NT2/D1 (cell line): ENCODE results near the gene TXNRD1.
"Not testable (repeated sequence)": the region's sequence is repeated elsewhere in the genome, so short reads cannot be mapped to it uniquely, and the experiment has no call there.

ENCODE experiments used
- DNase-seq: peaks from one replicate; pipeline ENCODE4 v3.0.0-alpha.2; 2011; ENCODE audit warnings: low read depth, low spot score
- H3K27me3 ChIP-seq: 2 replicates; pipeline ENCODE4 v1.6.0; 2011; ENCODE audit warnings: mild to moderate bottlenecking; ENCODE audit not compliant: insufficient read length, insufficient read depth
- H3K36me3 ChIP-seq: 2 replicates; pipeline ENCODE4 v1.6.1; 2011; ENCODE audit warnings: mild to moderate bottlenecking, low read length, mixed read lengths; ENCODE audit not compliant: insufficient read depth, insufficient read length
- H3K4me1 ChIP-seq: 2 replicates; pipeline ENCODE4 v1.5.1; 2011; ENCODE audit not compliant: insufficient read depth, insufficient read length
- H3K4me3 ChIP-seq: 2 replicates; pipeline ENCODE4 v1.5.1; 2011; ENCODE audit warnings: low read depth; ENCODE audit not compliant: insufficient read length
- H3K9ac ChIP-seq: 2 replicates; pipeline ENCODE4 v1.6.0; 2011; ENCODE audit warnings: low read depth; ENCODE audit not compliant: insufficient read length
- H3K9me3 ChIP-seq: 2 replicates; pipeline ENCODE4 v1.5.1; 2011; ENCODE audit warnings: mild to moderate bottlenecking, low read length; ENCODE audit not compliant: insufficient read depth
- SUZ12 ChIP-seq: IDR thresholded peaks from 2 replicates; pipeline ENCODE4 v1.6.1; 2011; ENCODE audit not compliant: insufficient read length, insufficient read depth; ENCODE audit errors: extremely low read depth
- YY1 ChIP-seq: IDR thresholded peaks from 2 replicates; pipeline ENCODE4 v1.6.1; 2011; ENCODE audit not compliant: insufficient read length, insufficient read depth
- ZNF274 ChIP-seq: IDR thresholded peaks from 2 replicates; pipeline ENCODE4 v1.6.1; 2011; ENCODE audit warnings: mild to moderate bottlenecking, low read depth, low read length

The TXNRD1 gene

DNA sequence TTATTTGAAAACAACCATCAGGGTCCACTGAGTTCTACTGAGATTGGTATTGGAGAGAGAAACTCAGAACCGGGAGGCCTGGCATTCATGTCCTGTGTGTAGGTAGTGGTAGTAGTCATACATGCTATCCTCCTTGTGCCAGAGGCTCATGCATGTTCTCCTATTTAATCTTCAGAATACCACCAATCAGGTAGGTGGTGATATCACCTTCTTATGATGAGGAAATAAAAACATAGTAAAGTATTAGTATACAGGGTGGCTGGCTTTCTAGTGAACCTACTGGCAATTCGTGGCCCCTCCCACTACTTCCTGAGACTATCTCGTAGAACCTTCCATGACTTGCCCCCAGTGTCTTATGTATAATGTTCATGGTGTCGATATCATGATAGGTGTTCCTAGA is 47.4 kb downstream of the TXNRD1 start:
- no peak overlapping the region for H3K4me3 ChIP-seq
- DNase-seq: no peak
- H3K9ac ChIP-seq: no peak overlapping the region
- no peaks in the 10 kb centered on the region for H3K36me3 ChIP-seq
- H3K9me3 ChIP-seq: no peaks in the 10 kb centered on the region
- TF ChIP-seq ZNF274 (no peak), YY1 (no peak), SUZ12 (no peak)
- H3K4me1 ChIP-seq: no peaks in the 10 kb centered on the region
- H3K27me3 ChIP-seq: no peaks in the 10 kb centered on the region

GRCh38 chr12:104263580-104264358 is 48.2 kb downstream of the TXNRD1 start:
- Histone ChIP-seq H3K27me3 (no peaks in the 10 kb centered on the region), H3K9ac (no peak overlapping the region), H3K4me1 (no peaks in the 10 kb centered on the region), H3K4me3 (no peak overlapping the region), H3K9me3 (no peaks in the 10 kb centered on the region), H3K36me3 (no peaks in the 10 kb centered on the region)
- TF ChIP-seq YY1 (no peak), SUZ12 (no peak), ZNF274 (no peak)
- DNase-seq: no peak

GRCh38 chr12:104265436-104265835 is 49.9 kb downstream of the TXNRD1 start:
- not testable (repeated sequence) for H3K27me3 ChIP-seq, H3K9ac ChIP-seq, DNase-seq, H3K4me1 ChIP-seq, H3K36me3 ChIP-seq, H3K9me3 ChIP-seq, H3K4me3 ChIP-seq

DNA sequence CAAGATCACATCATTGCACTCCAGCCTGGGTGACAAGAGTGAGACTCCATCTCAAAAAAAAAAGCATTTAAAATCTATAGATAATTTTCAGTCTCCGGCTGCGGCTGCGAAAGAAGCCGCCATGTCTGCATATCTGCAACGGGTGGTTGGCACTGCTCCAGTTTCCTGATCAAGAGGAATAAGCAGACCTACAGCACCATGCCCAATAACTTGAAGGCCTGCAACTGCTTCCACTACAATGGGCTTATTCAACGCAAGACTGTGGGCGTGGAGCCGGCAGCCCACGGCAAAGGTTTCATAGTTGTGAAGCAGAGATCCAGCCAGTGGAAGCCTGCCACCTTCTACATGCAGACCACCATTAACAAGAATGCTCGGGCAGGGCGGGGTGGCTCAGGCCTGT is 57.4 kb downstream of the TXNRD1 start:
- no peak overlapping the region for H3K9ac ChIP-seq
- TF ChIP-seq YY1 (no peak), ZNF274 (no peak), SUZ12 (no peak)
- H3K4me1 ChIP-seq: no peaks in the 10 kb centered on the region
- no peaks in the 10 kb centered on the region for H3K36me3 ChIP-seq
- H3K9me3 ChIP-seq: no peaks in the 10 kb centered on the region
- H3K4me3 ChIP-seq: no peak overlapping the region
- H3K27me3 ChIP-seq: no peaks in the 10 kb centered on the region
- no peak for DNase-seq

DNA sequence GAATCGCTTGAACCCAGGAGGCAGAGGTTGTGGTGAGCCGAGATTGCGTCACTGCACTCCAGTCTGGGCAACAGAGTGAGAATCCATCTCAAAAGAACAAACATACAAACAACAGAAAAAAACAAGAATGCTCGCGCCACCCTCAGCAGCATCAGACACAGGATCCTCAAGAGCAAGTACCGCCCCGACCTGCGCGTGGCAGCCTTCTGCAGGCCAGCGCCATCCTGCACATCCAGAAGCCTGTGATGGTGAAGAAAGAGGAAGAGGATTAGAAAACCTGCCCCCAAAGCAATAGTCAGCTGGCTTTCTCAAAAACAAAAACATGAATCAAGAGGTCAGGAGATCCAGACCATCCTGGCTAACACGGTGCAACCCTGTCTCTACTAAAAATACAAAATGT is 57.9 kb downstream of the TXNRD1 start:
- no peak for DNase-seq
- Histone ChIP-seq H3K4me3 (no peak overlapping the region), H3K9me3 (no peaks in the 10 kb centered on the region), H3K4me1 (no peaks in the 10 kb centered on the region), H3K36me3 (no peaks in the 10 kb centered on the region), H3K9ac (no peak overlapping the region), H3K27me3 (no peaks in the 10 kb centered on the region)
- TF ChIP-seq YY1: no peak
- TF ChIP-seq ZNF274: no peak

GRCh38 chr12:104274811-104275210 is 59.2 kb downstream of the TXNRD1 start:
- no peaks in the 10 kb centered on the region for H3K9me3 ChIP-seq
- H3K27me3 ChIP-seq: no peaks in the 10 kb centered on the region
- H3K4me1 ChIP-seq: no peaks in the 10 kb centered on the region
- TF ChIP-seq YY1: no peak
- TF ChIP-seq ZNF274: no peak
- TF ChIP-seq SUZ12: no peak
- no peaks in the 10 kb centered on the region for H3K36me3 ChIP-seq
- H3K4me3 ChIP-seq: no peak overlapping the region
- H3K9ac ChIP-seq: no peak overlapping the region
- no peak for DNase-seq

GRCh38 chr12:104275689-104276088 is 60.1 kb downstream of the TXNRD1 start:
- no peaks in the 10 kb centered on the region for H3K36me3 ChIP-seq
- DNase-seq: no peak
- H3K4me3 ChIP-seq: no peak overlapping the region
- no peaks in the 10 kb centered on the region for H3K4me1 ChIP-seq
- H3K9ac ChIP-seq: no peak overlapping the region
- TF ChIP-seq SUZ12 (no peak), YY1 (no peak), ZNF274 (no peak)
- no peaks in the 10 kb centered on the region for H3K9me3 ChIP-seq
- H3K27me3 ChIP-seq: no peaks in the 10 kb centered on the region
